ENCODE results near the gene MMP11.

The MMP11 gene

GRCh38 chr22:23827351-23827995 lies 54.8 kb downstream of the MMP11 start:
- Histone ChIP-seq H3K27me3 (ENCODE audit: control insufficient read depth in 5 of 5, insufficient read depth in 4 of 5, low read length in 5 of 5) (no peaks in the 10 kb centered on the region), H3K27ac (ENCODE audit: low read depth, low read length) (no peak overlapping the region), H3K9ac (ENCODE audit: low read length in 5 of 5) (no peak overlapping the region), H3K36me3 (ENCODE audit: control insufficient read depth in 5 of 5, insufficient read depth in 5 of 5, low read length in 5 of 5) (peaks cover 0 to 78% (median 63%) of the 10 kb centered on the region in 5 donors), H3K9me3 (ENCODE audit: control insufficient read depth in 5 of 5, low read length in 5 of 5) (no peaks in the 10 kb centered on the region), H3K4me3 (ENCODE audit: low read depth in 1 of 5, low read length in 5 of 5) (no peak overlapping the region), H3K4me1 (ENCODE audit: control insufficient read depth in 5 of 5, insufficient read depth in 5 of 5, low read length in 5 of 5) (peaks cover 11 to 46% (median 38%) of the 10 kb centered on the region in 5 donors)

GRCh38 chr22:23828800-23829680 lies 56.4 kb downstream of the MMP11 start:
- Histone ChIP-seq H3K36me3 (ENCODE audit: control insufficient read depth in 5 of 5, insufficient read depth in 5 of 5, low read length in 5 of 5) (peaks cover 0 to 80% (median 64%) of the 10 kb centered on the region in 5 donors), H3K9me3 (ENCODE audit: control insufficient read depth in 5 of 5, low read length in 5 of 5) (no peaks in the 10 kb centered on the region), H3K4me3 (ENCODE audit: low read depth in 1 of 5, low read length in 5 of 5) (no peak overlapping the region), H3K9ac (ENCODE audit: low read length in 5 of 5) (peak overlapping the region in 2 of 5 donors; percentile 28 to 52), H3K4me1 (ENCODE audit: control insufficient read depth in 5 of 5, insufficient read depth in 5 of 5, low read length in 5 of 5) (peaks cover 11 to 36% (median 27%) of the 10 kb centered on the region in 5 donors), H3K27ac (ENCODE audit: low read depth, low read length) (peak overlapping the region; percentile 6), H3K27me3 (ENCODE audit: control insufficient read depth in 5 of 5, insufficient read depth in 4 of 5, low read length in 5 of 5) (no peaks in the 10 kb centered on the region)

DNA sequence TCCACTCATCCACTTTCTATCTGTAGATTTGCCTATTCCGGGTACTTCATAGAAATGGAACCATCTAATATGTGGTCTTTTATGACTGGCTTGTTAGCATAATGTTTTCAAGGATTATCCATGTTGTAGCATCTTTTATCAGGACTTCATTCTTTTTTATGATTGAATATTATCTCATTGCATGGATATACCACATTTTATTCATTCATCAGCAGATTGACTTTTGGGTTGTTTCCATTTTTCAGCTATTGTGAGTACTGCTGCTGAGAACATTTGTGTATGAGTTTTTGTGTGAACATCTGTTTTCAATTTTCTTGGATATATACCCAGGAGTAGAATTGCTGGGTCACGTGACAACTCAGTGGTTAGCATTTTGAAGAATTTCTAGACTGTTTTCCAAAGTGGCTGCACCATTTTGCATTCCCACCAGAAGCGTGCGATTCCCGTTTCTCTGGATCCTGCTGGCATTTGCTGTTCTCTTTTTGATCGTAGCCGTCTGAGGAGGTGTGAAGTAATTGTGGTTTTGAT lies 57.3 kb downstream of the MMP11 start:
- H3K36me3 ChIP-seq (ENCODE audit: control insufficient read depth in 5 of 5, insufficient read depth in 5 of 5, low read length in 5 of 5): peaks cover 0 to 79% (median 61%) of the 10 kb centered on the region in 5 donors
- H3K4me1 ChIP-seq (ENCODE audit: control insufficient read depth in 5 of 5, insufficient read depth in 5 of 5, low read length in 5 of 5): peaks cover 11 to 40% (median 31%) of the 10 kb centered on the region in 5 donors
- H3K9ac ChIP-seq (ENCODE audit: low read length in 5 of 5): no peak overlapping the region
- no peaks in the 10 kb centered on the region for H3K27me3 ChIP-seq (ENCODE audit: control insufficient read depth in 5 of 5, insufficient read depth in 4 of 5, low read length in 5 of 5)
- no peaks in the 10 kb centered on the region for H3K9me3 ChIP-seq (ENCODE audit: control insufficient read depth in 5 of 5, low read length in 5 of 5)
- H3K4me3 ChIP-seq (ENCODE audit: low read depth in 1 of 5, low read length in 5 of 5): no peak overlapping the region
- no peak overlapping the region for H3K27ac ChIP-seq (ENCODE audit: low read depth, low read length)

- Histone ChIP-seq H3K4me1 (ENCODE audit: control insufficient read depth in 5 of 5, insufficient read depth in 5 of 5, low read length in 5 of 5) (peaks cover 13 to 53% (median 44%) of the 10 kb centered on the region in 5 donors), H3K27me3 (ENCODE audit: control insufficient read depth in 5 of 5, insufficient read depth in 4 of 5, low read length in 5 of 5) (no peaks in the 10 kb centered on the region), H3K27ac (ENCODE audit: low read depth, low read length) (no peak overlapping the region), H3K9ac (ENCODE audit: low read length in 5 of 5) (no peak overlapping the region), H3K36me3 (ENCODE audit: control insufficient read depth in 5 of 5, insufficient read depth in 5 of 5, low read length in 5 of 5) (peaks cover 0 to 79% (median 62%) of the 10 kb centered on the region in 5 donors), H3K9me3 (ENCODE audit: control insufficient read depth in 5 of 5, low read length in 5 of 5) (no peaks in the 10 kb centered on the region), H3K4me3 (ENCODE audit: low read depth in 1 of 5, low read length in 5 of 5) (no peak overlapping the region)
These were observed 58.6 kb downstream of the MMP11 start for GRCh38 chr22:23831261-23831660.

DNA sequence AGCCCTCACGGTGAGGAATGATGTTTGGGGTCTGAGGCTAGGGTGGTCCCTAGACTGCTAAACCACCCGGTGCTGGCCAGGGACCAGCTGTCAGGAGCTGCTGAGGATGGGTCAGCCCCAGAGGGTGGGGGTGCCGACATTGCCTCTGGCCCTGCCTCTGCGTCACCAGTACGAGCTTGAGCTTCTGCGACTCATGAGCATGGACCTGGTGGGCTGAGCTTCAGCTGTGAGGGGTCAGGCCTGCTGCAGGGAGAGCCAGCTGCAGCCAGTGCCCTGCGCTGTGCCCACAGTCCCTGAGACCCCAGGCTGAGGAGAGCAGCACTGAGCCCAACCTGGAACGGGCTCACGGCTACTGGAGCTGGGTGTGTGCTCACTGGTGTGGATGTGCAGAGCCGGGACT lies 59.1 kb downstream of the MMP11 start:
- no peaks in the 10 kb centered on the region for H3K27me3 ChIP-seq (ENCODE audit: control insufficient read depth in 5 of 5, insufficient read depth in 4 of 5, low read length in 5 of 5)
- H3K27ac ChIP-seq (ENCODE audit: low read depth, low read length): no peak overlapping the region
- H3K9ac ChIP-seq (ENCODE audit: low read length in 5 of 5): no peak overlapping the region
- H3K4me3 ChIP-seq (ENCODE audit: low read depth in 1 of 5, low read length in 5 of 5): no peak overlapping the region
- peaks cover 10 to 50% (median 40%) of the 10 kb centered on the region in 5 donors for H3K4me1 ChIP-seq (ENCODE audit: control insufficient read depth in 5 of 5, insufficient read depth in 5 of 5, low read length in 5 of 5)
- no peaks in the 10 kb centered on the region for H3K9me3 ChIP-seq (ENCODE audit: control insufficient read depth in 5 of 5, low read length in 5 of 5)
- H3K36me3 ChIP-seq (ENCODE audit: control insufficient read depth in 5 of 5, insufficient read depth in 5 of 5, low read length in 5 of 5): peaks cover 0 to 77% (median 56%) of the 10 kb centered on the region in 5 donors

DNA sequence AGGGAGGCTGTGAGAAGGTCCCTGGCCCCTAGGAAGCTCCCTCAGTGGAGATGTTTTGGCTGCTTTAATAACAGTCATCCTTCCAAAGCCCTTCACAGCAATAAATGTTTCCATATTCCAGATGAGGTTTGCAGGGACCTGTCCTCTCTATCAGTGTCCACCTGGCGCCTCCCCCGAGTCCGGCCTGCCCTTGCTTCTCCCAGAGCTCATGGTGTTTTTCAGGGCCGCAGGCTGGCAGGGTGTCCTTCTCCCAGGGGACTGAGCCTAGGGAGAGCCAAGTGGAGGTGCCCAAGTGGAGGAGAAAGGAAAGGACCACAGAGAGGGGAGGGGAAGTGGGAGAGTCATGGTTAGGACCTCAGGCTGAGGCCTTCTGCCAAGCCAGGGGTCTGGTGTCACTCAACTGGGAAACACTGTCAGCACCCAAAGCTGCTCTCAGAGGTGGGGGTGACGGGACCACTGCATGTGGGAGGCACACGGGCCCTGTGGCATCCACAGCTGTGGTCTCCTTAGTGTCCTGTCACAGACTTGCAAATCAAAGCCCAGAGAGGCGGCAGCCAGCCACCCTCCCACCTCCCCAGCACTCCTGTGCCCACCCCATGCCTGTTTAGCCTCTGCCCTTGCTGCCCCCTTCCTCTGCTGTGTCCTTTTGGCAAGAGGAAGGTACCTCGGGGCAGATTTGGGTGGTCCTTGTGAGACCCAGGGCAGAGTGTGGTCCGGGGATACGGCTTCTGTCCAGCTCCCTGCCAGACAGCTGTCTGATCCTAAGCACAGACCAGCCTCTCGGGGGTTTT lies 59.8 kb downstream of the MMP11 start:
- Histone ChIP-seq H3K27ac (ENCODE audit: low read depth, low read length) (no peak overlapping the region), H3K9ac (ENCODE audit: low read length in 5 of 5) (no peak overlapping the region), H3K4me1 (ENCODE audit: control insufficient read depth in 5 of 5, insufficient read depth in 5 of 5, low read length in 5 of 5) (peaks cover 10 to 44% (median 34%) of the 10 kb centered on the region in 5 donors), H3K4me3 (ENCODE audit: low read depth in 1 of 5, low read length in 5 of 5) (no peak overlapping the region), H3K36me3 (ENCODE audit: control insufficient read depth in 5 of 5, insufficient read depth in 5 of 5, low read length in 5 of 5) (peaks cover 0 to 71% (median 50%) of the 10 kb centered on the region in 5 donors), H3K9me3 (ENCODE audit: control insufficient read depth in 5 of 5, low read length in 5 of 5) (no peaks in the 10 kb centered on the region), H3K27me3 (ENCODE audit: control insufficient read depth in 5 of 5, insufficient read depth in 4 of 5, low read length in 5 of 5) (no peaks in the 10 kb centered on the region)

DNA sequence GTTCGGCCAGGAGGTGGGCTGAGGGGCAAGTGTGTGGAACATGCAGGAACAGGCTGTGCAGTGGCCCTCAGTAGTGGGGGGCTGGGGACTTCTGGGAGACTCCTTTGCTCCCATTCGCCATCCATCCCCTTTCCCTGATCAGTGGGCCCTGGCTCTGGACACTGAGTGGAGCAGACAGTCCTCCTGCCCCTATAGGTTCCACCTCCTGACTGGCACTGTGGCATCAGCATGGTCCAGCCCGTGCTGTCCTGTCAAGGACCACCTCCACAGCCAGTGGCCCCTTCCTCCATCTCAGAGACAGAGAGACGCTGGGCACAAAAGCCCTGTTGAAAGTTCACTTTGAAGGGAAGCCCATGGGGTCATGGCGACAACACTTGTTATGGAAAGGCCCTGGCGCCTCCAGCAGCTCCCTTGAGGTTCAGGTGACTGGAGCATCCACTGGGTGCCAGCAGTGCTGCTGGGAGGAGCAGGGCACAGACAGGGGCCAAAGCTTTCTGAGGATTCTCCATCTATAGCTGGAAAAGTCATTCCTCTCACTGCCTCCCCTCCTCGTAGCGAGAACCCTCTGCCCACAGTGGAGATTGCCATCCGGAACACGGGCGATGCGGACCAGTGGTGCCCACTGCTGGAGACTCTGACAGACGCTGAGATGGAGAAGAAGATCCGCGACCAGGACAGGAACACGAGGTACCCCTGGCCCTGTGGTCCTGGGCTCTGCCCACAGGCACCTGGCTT lies 60.5 kb downstream of the MMP11 start:
- Histone ChIP-seq H3K4me1 (ENCODE audit: control insufficient read depth in 5 of 5, insufficient read depth in 5 of 5, low read length in 5 of 5) (peaks cover 10 to 39% (median 34%) of the 10 kb centered on the region in 5 donors), H3K27ac (ENCODE audit: low read depth, low read length) (no peak overlapping the region), H3K36me3 (ENCODE audit: control insufficient read depth in 5 of 5, insufficient read depth in 5 of 5, low read length in 5 of 5) (peaks cover 0 to 66% (median 46%) of the 10 kb centered on the region in 5 donors), H3K4me3 (ENCODE audit: low read depth in 1 of 5, low read length in 5 of 5) (no peak overlapping the region), H3K27me3 (ENCODE audit: control insufficient read depth in 5 of 5, insufficient read depth in 4 of 5, low read length in 5 of 5) (no peaks in the 10 kb centered on the region), H3K9ac (ENCODE audit: low read length in 5 of 5) (no peak overlapping the region), H3K9me3 (ENCODE audit: control insufficient read depth in 5 of 5, low read length in 5 of 5) (no peaks in the 10 kb centered on the region)
